NOMO-1 treated with dmso at 0.1 percent for 144 hours (cell line): ENCODE data around the gene TRIM50.
A peak's percentile ranks its signal among the peaks of the same experiment; 100 is the strongest.
"Not testable (repeated sequence)": the region's sequence is repeated elsewhere in the genome, so short reads cannot be mapped to it uniquely, and the experiment has no call there.

Experiments
- DNase-seq: peaks from one replicate; lab custom pipeline; 2025; ENCODE audit not compliant: unreplicated experiment; lab: John Stamatoyannopoulos, UW

TRIM50 gene

GRCh38 chr7:73314271-73314670, 13.6 kb downstream of the TRIM50 start:
- no peak for DNase-seq

- DNase-seq: no peak
These were observed 14.4 kb downstream of the TRIM50 start for GRCh38 chr7:73313521-73313906.

- no peak for DNase-seq
These were observed 14.9 kb downstream of the TRIM50 start for GRCh38 chr7:73312831-73313520.

GRCh38 chr7:73311421-73311820, 16.5 kb downstream of the TRIM50 start:
- not testable (repeated sequence) for DNase-seq

- DNase-seq: peak; percentile 99
These were observed 19.1 kb downstream of the TRIM50 start, which contains the start of gene NSUN5 for GRCh38 chr7:73308665-73309214. Gene NSUN5 (minus strand): TSS chr7:73308826. CDS start chr7:73308790, 36 bp downstream.

- DNase-seq: no peak
These were observed 19.7 kb downstream of the TRIM50 start for GRCh38 chr7:73308074-73308664.

GRCh38 chr7:73307436-73307835, 20.4 kb downstream of the TRIM50 start:
- no peak for DNase-seq

- DNase-seq: peak; percentile 97
These were observed 23.1 kb downstream of the TRIM50 start for GRCh38 chr7:73304612-73305387.

- DNase-seq: no peak
These were observed 23.8 kb downstream of the TRIM50 start for GRCh38 chr7:73304071-73304470.

- DNase-seq: no peak
These were observed 24.3 kb downstream of the TRIM50 start for GRCh38 chr7:73303546-73303945.

GRCh38 chr7:73302846-73303245, 25.0 kb downstream of the TRIM50 start:
- not testable (repeated sequence) for DNase-seq

GRCh38 chr7:73301108-73301507, 26.8 kb downstream of the TRIM50 start:
- DNase-seq: not testable (repeated sequence)

GRCh38 chr7:73299812-73300211, 28.1 kb downstream of the TRIM50 start:
- DNase-seq: not testable (repeated sequence)

- DNase-seq: not testable (repeated sequence)
These were observed 30.2 kb downstream of the TRIM50 start for GRCh38 chr7:73297706-73298105.

- not testable (repeated sequence) for DNase-seq
These were observed 30.6 kb downstream of the TRIM50 start for GRCh38 chr7:73297235-73297634.

GRCh38 chr7:73277210-73277609, 50.7 kb downstream of the TRIM50 start:
- DNase-seq: not testable (repeated sequence)

- not testable (repeated sequence) for DNase-seq
These were observed 60.1 kb downstream of the TRIM50 start for GRCh38 chr7:73267813-73268212.

- not testable (repeated sequence) for DNase-seq
These were observed 61.0 kb downstream of the TRIM50 start for GRCh38 chr7:73266719-73267368.
